Measurements from ENCODE around the gene GOLPH3.

GOLPH3 gene

GRCh38 chr5:32187675-32188074 lies 13.6 kb upstream of the GOLPH3 start (continued):
- no peak for TF ChIP-seq ZNF391 (tag by site-specific recombination; IDR thresholded peaks at IDR 0.05; ENCODE audit: borderline replicate concordance, low read depth)
- TF ChIP-seq, protein P1, sequence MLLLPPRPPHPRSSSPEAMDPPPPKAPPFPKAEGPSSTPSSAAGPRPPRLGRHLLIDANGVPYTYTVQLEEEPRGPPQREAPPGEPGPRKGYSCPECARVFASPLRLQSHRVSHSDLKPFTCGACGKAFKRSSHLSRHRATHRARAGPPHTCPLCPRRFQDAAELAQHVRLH (tag by site-specific recombination; IDR thresholded peaks at IDR 0.05): peak; percentile 94

GRCh38 chr5:32182463-32183063 lies 8.4 kb upstream of the GOLPH3 start:
- POLR2A ChIA-PET: no interaction called here
- CTCF ChIA-PET: no interaction called here

DNA sequence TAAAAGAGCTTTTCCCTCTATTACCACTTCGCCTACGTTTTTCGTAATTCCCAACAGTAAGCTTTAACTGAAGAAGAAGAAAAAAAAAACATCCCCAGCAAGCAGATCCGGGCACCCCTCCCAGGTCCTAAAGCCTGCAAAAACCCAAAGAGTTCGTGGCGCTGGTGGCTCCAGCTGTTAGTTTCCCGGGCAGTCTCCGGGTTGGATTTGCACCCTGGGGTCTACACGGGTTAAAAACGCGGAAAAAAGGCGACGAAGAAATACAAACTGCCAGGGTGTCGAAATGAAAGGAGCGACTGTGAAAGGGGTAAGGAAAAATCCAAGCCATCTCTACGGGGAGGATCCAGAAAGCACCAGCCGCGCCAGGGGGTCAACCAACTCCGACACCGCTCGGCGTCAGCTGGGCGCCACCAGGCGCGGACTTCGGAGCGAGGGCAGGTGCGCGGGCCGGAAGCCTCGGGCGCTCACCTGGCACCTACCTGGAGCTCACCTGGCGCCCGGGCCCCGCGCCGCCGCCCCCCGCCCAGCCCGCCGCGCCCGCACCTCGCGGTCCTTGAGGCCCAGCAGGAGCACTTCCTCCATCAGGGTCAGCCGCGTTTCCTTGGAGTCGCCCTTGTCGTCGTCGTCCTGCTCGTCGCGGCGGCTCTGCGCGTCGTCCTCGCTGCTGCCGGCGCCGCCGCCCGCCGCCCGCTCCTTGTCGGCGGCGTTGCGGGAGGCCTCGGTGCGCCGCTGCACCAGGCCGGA lies 680 bp downstream of the GOLPH3 start:
- POLR2A ChIA-PET: interaction anchor here (0.5 to 2.2 kb wide), 20 partner anchors 8 to 417 kb away, joined by 3 to 13 read pairs (median 3); partner anchors contain the start of gene MTMR12
- TF ChIP-seq ZNF362 (tag by site-specific recombination; IDR thresholded peaks at IDR 0.05): peak; percentile 83
- TF ChIP-seq ZNF404 (tag by site-specific recombination; IDR thresholded peaks at IDR 0.05): no peak
- TF ChIP-seq, protein P2, sequence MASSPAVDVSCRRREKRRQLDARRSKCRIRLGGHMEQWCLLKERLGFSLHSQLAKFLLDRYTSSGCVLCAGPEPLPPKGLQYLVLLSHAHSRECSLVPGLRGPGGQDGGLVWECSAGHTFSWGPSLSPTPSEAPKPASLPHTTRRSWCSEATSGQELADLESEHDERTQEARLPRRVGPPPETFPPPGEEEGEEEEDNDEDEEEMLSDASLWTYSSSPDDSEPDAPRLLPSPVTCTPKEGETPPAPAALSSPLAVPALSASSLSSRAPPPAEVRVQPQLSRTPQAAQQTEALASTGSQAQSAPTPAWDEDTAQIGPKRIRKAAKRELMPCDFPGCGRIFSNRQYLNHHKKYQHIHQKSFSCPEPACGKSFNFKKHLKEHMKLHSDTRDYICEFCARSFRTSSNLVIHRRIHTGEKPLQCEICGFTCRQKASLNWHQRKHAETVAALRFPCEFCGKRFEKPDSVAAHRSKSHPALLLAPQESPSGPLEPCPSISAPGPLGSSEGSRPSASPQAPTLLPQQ (tag by site-specific recombination; IDR thresholded peaks at IDR 0.05): peak; percentile 85; the same call in 1 of the 2 replicates
- no peak for TF ChIP-seq ZNF202 (tag by site-specific recombination; IDR thresholded peaks at IDR 0.05; ENCODE audit: borderline replicate concordance)
- TF ChIP-seq PRDM10 (tag by site-specific recombination; IDR thresholded peaks at IDR 0.05): peak; percentile 91
- TF ChIP-seq ZNF2 (tag by site-specific recombination; IDR thresholded peaks at IDR 0.05): peak; percentile 64; the same call in 1 of the 2 replicates
- no peak; the same call in 1 of the 2 replicates for TF ChIP-seq ZSCAN16 (tag by site-specific recombination; IDR thresholded peaks at IDR 0.05)
- TF ChIP-seq ZNF211 (tag by site-specific recombination; IDR thresholded peaks at IDR 0.05; ENCODE audit: low read depth): no peak
- TF ChIP-seq, protein P3, sequence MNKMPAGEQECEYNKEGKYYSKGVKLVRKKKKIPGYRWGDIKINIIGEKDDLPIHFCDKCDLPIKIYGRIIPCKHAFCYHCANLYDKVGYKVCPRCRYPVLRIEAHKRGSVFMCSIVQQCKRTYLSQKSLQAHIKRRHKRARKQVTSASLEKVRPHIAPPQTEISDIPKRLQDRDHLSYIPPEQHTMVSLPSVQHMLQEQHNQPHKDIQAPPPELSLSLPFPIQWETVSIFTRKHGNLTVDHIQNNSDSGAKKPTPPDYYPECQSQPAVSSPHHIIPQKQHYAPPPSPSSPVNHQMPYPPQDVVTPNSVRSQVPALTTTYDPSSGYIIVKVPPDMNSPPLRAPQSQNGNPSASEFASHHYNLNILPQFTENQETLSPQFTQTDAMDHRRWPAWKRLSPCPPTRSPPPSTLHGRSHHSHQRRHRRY (tag by site-specific recombination; IDR thresholded peaks at IDR 0.05): no peak
- peak; percentile 84 for TF ChIP-seq ZSCAN30 (tag by site-specific recombination; IDR thresholded peaks at IDR 0.05)
- no peak for TF ChIP-seq ZNF792 (tag by site-specific recombination; IDR thresholded peaks at IDR 0.05)
- TF ChIP-seq ZNF558 (tag by site-specific recombination; IDR thresholded peaks at IDR 0.05): 0 out of 2 replicates have a peak, but pooled peaks have one; percentile 15

More at GRCh38 chr5:32182463-32183063, 8.4 kb upstream of the GOLPH3 start:
- H3K36me3 ChIP-seq (ENCODE audit: control insufficient read depth in 2 of 2, insufficient read depth in 1 of 2, low read length in 2 of 2): no peaks in the 10 kb centered on the region
- no peak overlapping the region for H3K27ac ChIP-seq (ENCODE audit: extremely low read depth, low read depth, low read length)
- H3K9me3 ChIP-seq (ENCODE audit: control insufficient read depth, insufficient read depth, low read depth, low read length): no peaks in the 10 kb centered on the region
- H3K4me1 ChIP-seq (ENCODE audit: control insufficient read depth, insufficient read depth, low read length): peaks cover 2% of the 10 kb centered on the region; the same call in 1 of the 2 replicates
- no peak overlapping the region for H3K4me3 ChIP-seq (ENCODE audit: low read depth, low read length)
- TF ChIP-seq EGR2 (tag by site-specific recombination; IDR thresholded peaks at IDR 0.05; ENCODE audit: low read depth): no peak
- TF ChIP-seq ZNF121 (tag by site-specific recombination; IDR thresholded peaks at IDR 0.05): peak; percentile 65
- no peak for TF ChIP-seq ZNF155 (tag by site-specific recombination; IDR thresholded peaks at IDR 0.05)
- TF ChIP-seq ZNF174 (tag by site-specific recombination; IDR thresholded peaks at IDR 0.05): no peak
- TF ChIP-seq PRDM1 (tag by site-specific recombination; IDR thresholded peaks at IDR 0.05): no peak
- TF ChIP-seq, protein P4, sequence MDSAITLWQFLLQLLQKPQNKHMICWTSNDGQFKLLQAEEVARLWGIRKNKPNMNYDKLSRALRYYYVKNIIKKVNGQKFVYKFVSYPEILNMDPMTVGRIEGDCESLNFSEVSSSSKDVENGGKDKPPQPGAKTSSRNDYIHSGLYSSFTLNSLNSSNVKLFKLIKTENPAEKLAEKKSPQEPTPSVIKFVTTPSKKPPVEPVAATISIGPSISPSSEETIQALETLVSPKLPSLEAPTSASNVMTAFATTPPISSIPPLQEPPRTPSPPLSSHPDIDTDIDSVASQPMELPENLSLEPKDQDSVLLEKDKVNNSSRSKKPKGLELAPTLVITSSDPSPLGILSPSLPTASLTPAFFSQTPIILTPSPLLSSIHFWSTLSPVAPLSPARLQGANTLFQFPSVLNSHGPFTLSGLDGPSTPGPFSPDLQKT (IDR thresholded peaks at IDR 0.05; ENCODE audit: borderline replicate concordance, low read depth, low read length): no peak
- TF ChIP-seq ZBTB6 (tag by site-specific recombination; IDR thresholded peaks at IDR 0.05): no peak
- TF ChIP-seq ZNF600 (tag by site-specific recombination; IDR thresholded peaks at IDR 0.05): no peak

More for the DNA sequence above, 680 bp downstream of the GOLPH3 start:
- Histone ChIP-seq H3K9me3 (ENCODE audit: control insufficient read depth, insufficient read depth, low read depth, low read length) (no peaks in the 10 kb centered on the region), H3K4me1 (ENCODE audit: control insufficient read depth, insufficient read depth, low read length) (peaks cover 16% of the 10 kb centered on the region), H3K36me3 (ENCODE audit: control insufficient read depth in 2 of 2, insufficient read depth in 1 of 2, low read length in 2 of 2) (peaks cover 27 to 31% of the 10 kb centered on the region in 2 experiments), H3K27ac (ENCODE audit: extremely low read depth, low read depth, low read length) (peak overlapping the region; percentile 100), H3K4me3 (ENCODE audit: low read depth, low read length) (peak overlapping the region; percentile 93)
- CTCF ChIA-PET: interaction anchor here (0.6 to 1.7 kb wide), 6 partner anchors 16 to 848 kb away, joined by 3 to 6 read pairs (median 4); no protein-coding TSS in a partner anchor
